NCI-H2227 (cell line): ENCODE measurements around the gene ZMAT5.

Experiments
- DNase-seq: peaks from one replicate; lab custom pipeline; 2025; ENCODE audit not compliant: unreplicated experiment; lab: John Stamatoyannopoulos, UW

Gene ZMAT5

GRCh38 chr22:29692327-29692640, 74.5 kb downstream of the ZMAT5 start:
- DNase-seq: no peak

- no peak for DNase-seq
Measured at GRCh38 chr22:29691636-29692326, 75.0 kb downstream of the ZMAT5 start.

- DNase-seq: no peak
Measured at GRCh38 chr22:29690476-29690875, 76.3 kb downstream of the ZMAT5 start.

GRCh38 chr22:29689880-29690213, 77.0 kb downstream of the ZMAT5 start:
- DNase-seq: peak; percentile 42

GRCh38 chr22:29689206-29689879, 77.5 kb downstream of the ZMAT5 start:
- no peak for DNase-seq

- no peak for DNase-seq
Measured at GRCh38 chr22:29684244-29684643, 82.6 kb downstream of the ZMAT5 start.

GRCh38 chr22:29683536-29683935, 83.3 kb downstream of the ZMAT5 start:
- DNase-seq: no peak
